Raji (cell line): ENCODE data around the gene USP20.

ENCODE experiments used
- POLR2A ChIP-seq: IDR thresholded peaks from 2 replicates; pipeline ENCODE4 v1.6.1; 2011; ENCODE audit warnings: low read depth, low read length, control low read depth; ENCODE audit not compliant: insufficient read depth

The USP20 gene

GRCh38 chr9:129885670-129886106 is 50.4 kb downstream of the USP20 start:
- TF ChIP-seq POLR2A, result no peak; the same call in 1 of the 2 replicates

GRCh38 chr9:129886226-129887174 is 51.2 kb downstream of the USP20 start:
- TF ChIP-seq POLR2A, result no peak

- no peak for TF ChIP-seq POLR2A
Observed at GRCh38 chr9:129887334-129888292, 52.4 kb downstream of the USP20 start.

GRCh38 chr9:129888293-129889121 is 53.2 kb downstream of the USP20 start:
- peak; percentile 63 for TF ChIP-seq POLR2A

GRCh38 chr9:129889122-129889940 is 54.1 kb downstream of the USP20 start:
- no peak for TF ChIP-seq POLR2A

GRCh38 chr9:129889941-129890717 is 54.9 kb downstream of the USP20 start:
- TF ChIP-seq POLR2A, result no peak

- TF ChIP-seq POLR2A, result no peak
Observed at GRCh38 chr9:129891569-129891968, 56.3 kb downstream of the USP20 start.

- TF ChIP-seq POLR2A, result no peak
Observed at GRCh38 chr9:129894120-129894823, 59.0 kb downstream of the USP20 start.

- TF ChIP-seq POLR2A, result no peak
Observed at GRCh38 chr9:129895376-129896268, 60.4 kb downstream of the USP20 start.

- TF ChIP-seq POLR2A, result no peak
Observed at GRCh38 chr9:129897263-129897662, 62.0 kb downstream of the USP20 start.

GRCh38 chr9:129898185-129898584 is 62.9 kb downstream of the USP20 start:
- no peak for TF ChIP-seq POLR2A
